Smooth muscle cell (in vitro differentiated cells): ENCODE results near the gene MED4. TPM values are rescaled to one million over a fixed set of nuclear protein-coding genes. Genes with fewer than 3 reads are reported as not detected.

Experiments
- DNase-seq: peaks from one replicate; lab custom pipeline; 2025; ENCODE audit not compliant: unreplicated experiment; lab: John Stamatoyannopoulos, UW
- H2AFZ ChIP-seq: fragments of 200-600 bp; sonication (generic); 2 replicates; pipeline ENCODE4 v1.6.0; 2016; ENCODE audit warnings: antibody characterized with exemption, low read depth, mild to moderate bottlenecking
- H3F3A ChIP-seq: fragments of 200-600 bp; sonication (generic); 2 replicates; pipeline ENCODE4 v1.6.0; 2017; ENCODE audit warnings: antibody characterized with exemption, low read depth
- H3K27ac ChIP-seq: fragments of 200-600 bp; sonication (generic); 2 replicates; pipeline ENCODE4 v1.5.1; 2016; ENCODE audit warnings: low read depth, mild to moderate bottlenecking
- H3K27me3 ChIP-seq: fragments of 200-600 bp; sonication (generic); 2 replicates; pipeline ENCODE4 v1.6.1; 2016; ENCODE audit warnings: low read depth, mild to moderate bottlenecking
- H3K36me3 ChIP-seq: fragments of 200-600 bp; sonication (generic); 2 replicates; pipeline ENCODE4 v1.5.1; 2016; ENCODE audit warnings: low read depth
- H3K4me1 ChIP-seq: fragments of 200-600 bp; sonication (generic); 2 replicates; pipeline ENCODE4 v1.5.1; 2016; ENCODE audit warnings: low read depth
- H3K4me2 ChIP-seq: fragments of 200-600 bp; sonication (generic); 2 replicates; pipeline ENCODE4 v1.6.0; 2016; ENCODE audit warnings: mild to moderate bottlenecking
- H3K4me3 ChIP-seq: fragments of 200-600 bp; sonication (generic); 2 replicates; pipeline ENCODE4 v1.5.1; 2016; ENCODE audit warnings: mild to moderate bottlenecking
- H3K79me2 ChIP-seq: fragments of 200-600 bp; sonication (generic); 2 replicates; pipeline ENCODE4 v1.6.0; 2016; ENCODE audit warnings: low read depth, mild to moderate bottlenecking
- H3K9ac ChIP-seq: fragments of 200-600 bp; sonication (generic); 2 replicates; pipeline ENCODE4 v1.6.0; 2016; ENCODE audit warnings: low read depth
- H3K9me3 ChIP-seq: fragments of 200-600 bp; sonication (generic); replicated peaks from 2 replicates; pipeline ENCODE4 v1.5.1; 2016; ENCODE audit warnings: low read depth
- H4K20me1 ChIP-seq: fragments of 200-600 bp; sonication (generic); 2 replicates; pipeline ENCODE4 v1.6.0; 2016; ENCODE audit warnings: low read depth
- CTCF ChIP-seq: fragments of 200-600 bp; sonication (generic); IDR thresholded peaks from 2 replicates; pipeline ENCODE4 v1.5.1; 2017; ENCODE audit warnings: borderline replicate concordance, mild to moderate bottlenecking, antibody characterized with exemption; ENCODE audit not compliant: insufficient read depth, poor library complexity, severe bottlenecking
- WGBS: methylation state at CpG from one replicate; pipeline ENCODE4 v1.1.7; 2016; ENCODE audit warnings: low lambda C conversion rate; 5-methylcytosine and 5-hydroxymethylcytosine counted together
- polyA plus RNA-seq: library from polyadenylated mRNA; unstranded; fragments of >200 nt; fragmentation: Nextera tagmentation; extraction: Ambion mirVana; gene quantifications from 2 replicates; pipeline ENCODE4 v1.2.1, GENCODE V29; 2016
- total RNA-seq: library from RNA; depleted of rRNA; stranded (reverse); fragments of >200 nt; gene quantifications from 2 replicates; pipeline ENCODE4 v1.2.3, GENCODE V29; 2014

MED4 gene
- total and polyA plus RNA-seq, 2 experiments from 2014 or later = 47.7 to 59.9 TPM

- Histone ChIP-seq H3K27me3 (no peaks in the 10 kb centered on the region), H3F3A (no peaks in the 10 kb centered on the region), H3K4me2 (no peak overlapping the region), H3K27ac (no peak overlapping the region), H3K36me3 (peaks cover 89% of the 10 kb centered on the region), H3K4me3 (no peak overlapping the region), H3K79me2 (no peaks in the 10 kb centered on the region), H3K9me3 (peaks cover 9% of the 10 kb centered on the region), H4K20me1 (no peaks in the 10 kb centered on the region), H3K4me1 (no peaks in the 10 kb centered on the region), H2AFZ (no peak overlapping the region), H3K9ac (no peak overlapping the region)
- WGBS = 100% methylated on average over 2 of the region's 2 CpGs
- TF ChIP-seq CTCF = no peak
- DNase-seq = no peak
These were observed 22.1 kb downstream of the MED4 start for GRCh38 chr13:48072787-48073186.

GRCh38 chr13:48072304-48072703 is 22.6 kb downstream of the MED4 start:
- Histone ChIP-seq H2AFZ (no peak overlapping the region), H3K27ac (no peak overlapping the region), H3K9me3 (peaks cover 14% of the 10 kb centered on the region), H3K79me2 (no peaks in the 10 kb centered on the region), H3K4me1 (no peaks in the 10 kb centered on the region), H3K27me3 (no peaks in the 10 kb centered on the region), H3K4me3 (no peak overlapping the region), H3K9ac (no peak overlapping the region), H3K4me2 (no peak overlapping the region), H3F3A (no peaks in the 10 kb centered on the region), H3K36me3 (peaks cover 89% of the 10 kb centered on the region), H4K20me1 (no peaks in the 10 kb centered on the region)
- DNase-seq = no peak
- no peak for TF ChIP-seq CTCF
- WGBS = 97% methylated on average over 3 of the region's 3 CpGs

DNA sequence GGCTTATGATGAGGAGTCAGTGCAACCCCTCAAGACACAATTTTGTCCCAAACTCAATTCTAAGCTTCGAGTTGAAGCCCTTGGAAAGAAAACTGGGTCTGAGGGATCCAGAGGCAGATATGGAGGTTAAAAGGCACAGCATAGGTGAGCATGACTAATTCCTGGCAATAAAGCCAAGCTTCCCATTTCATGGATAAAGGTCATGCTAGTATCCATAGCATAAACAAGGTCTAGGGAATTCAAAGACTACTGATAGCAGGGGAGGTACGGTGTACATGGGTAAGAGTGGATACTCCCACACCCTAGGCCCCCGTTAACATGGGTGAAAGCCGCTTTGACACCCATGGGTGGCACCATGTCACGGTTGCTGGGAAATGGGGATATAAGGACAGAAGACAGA is 24.0 kb downstream of the MED4 start:
- Histone ChIP-seq H3K4me2 (no peak overlapping the region), H3K27me3 (no peaks in the 10 kb centered on the region), H3K9me3 (peaks cover 25% of the 10 kb centered on the region), H3K27ac (no peak overlapping the region), H3F3A (no peaks in the 10 kb centered on the region), H3K79me2 (no peaks in the 10 kb centered on the region), H3K4me3 (no peak overlapping the region), H3K4me1 (no peaks in the 10 kb centered on the region), H3K9ac (no peak overlapping the region), H4K20me1 (no peaks in the 10 kb centered on the region), H3K36me3 (peaks cover 87% of the 10 kb centered on the region), H2AFZ (no peak overlapping the region)
- TF ChIP-seq CTCF = no peak
- WGBS = 83% methylated on average over 5 of the region's 5 CpGs
- no peak for DNase-seq

- peaks cover 78% of the 10 kb centered on the region for H3K36me3 ChIP-seq
- no peaks in the 10 kb centered on the region for H3F3A ChIP-seq
- no peak overlapping the region for H3K9ac ChIP-seq
- no peaks in the 10 kb centered on the region for H3K27me3 ChIP-seq
- WGBS = 91% methylated on average over 1 of the region's 1 CpG
- no peak for DNase-seq
- no peak overlapping the region for H3K27ac ChIP-seq
- no peaks in the 10 kb centered on the region for H4K20me1 ChIP-seq
- no peaks in the 10 kb centered on the region for H3K4me1 ChIP-seq
- H3K4me3 ChIP-seq = no peak overlapping the region
- H3K9me3 ChIP-seq = peaks cover 25% of the 10 kb centered on the region
- no peak overlapping the region for H2AFZ ChIP-seq
- no peak overlapping the region for H3K4me2 ChIP-seq
- no peak for TF ChIP-seq CTCF
- no peaks in the 10 kb centered on the region for H3K79me2 ChIP-seq
These were observed 25.3 kb downstream of the MED4 start for GRCh38 chr13:48069573-48069972.
